ENCODE data around the gene RDH16.

- TF ChIP-seq, protein P1, sequence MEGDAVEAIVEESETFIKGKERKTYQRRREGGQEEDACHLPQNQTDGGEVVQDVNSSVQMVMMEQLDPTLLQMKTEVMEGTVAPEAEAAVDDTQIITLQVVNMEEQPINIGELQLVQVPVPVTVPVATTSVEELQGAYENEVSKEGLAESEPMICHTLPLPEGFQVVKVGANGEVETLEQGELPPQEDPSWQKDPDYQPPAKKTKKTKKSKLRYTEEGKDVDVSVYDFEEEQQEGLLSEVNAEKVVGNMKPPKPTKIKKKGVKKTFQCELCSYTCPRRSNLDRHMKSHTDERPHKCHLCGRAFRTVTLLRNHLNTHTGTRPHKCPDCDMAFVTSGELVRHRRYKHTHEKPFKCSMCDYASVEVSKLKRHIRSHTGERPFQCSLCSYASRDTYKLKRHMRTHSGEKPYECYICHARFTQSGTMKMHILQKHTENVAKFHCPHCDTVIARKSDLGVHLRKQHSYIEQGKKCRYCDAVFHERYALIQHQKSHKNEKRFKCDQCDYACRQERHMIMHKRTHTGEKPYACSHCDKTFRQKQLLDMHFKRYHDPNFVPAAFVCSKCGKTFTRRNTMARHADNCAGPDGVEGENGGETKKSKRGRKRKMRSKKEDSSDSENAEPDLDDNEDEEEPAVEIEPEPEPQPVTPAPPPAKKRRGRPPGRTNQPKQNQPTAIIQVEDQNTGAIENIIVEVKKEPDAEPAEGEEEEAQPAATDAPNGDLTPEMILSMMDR (IDR thresholded peaks at IDR 0.05; ENCODE audit: extremely low read depth in 1 of 2, insufficient read depth in 1 of 2, low read depth in 1 of 2, low read length in 2 of 2) = peak; percentile 93
- no peak for TF ChIP-seq MAX (IDR thresholded peaks at IDR 0.05; ENCODE audit: insufficient read depth, insufficient read length)
Measured at GRCh38 chr12:56987551-56988053, 30.2 kb upstream of the RDH16 start.
